Pons (tissue), 1 donor: Measurements from ENCODE around the gene UQCRQ.

Experiments used
- DNase-seq: peaks from one replicate; pipeline ENCODE4 v3.0.0-alpha.2; 2016; ENCODE audit warnings: low spot score

Gene UQCRQ

DNA sequence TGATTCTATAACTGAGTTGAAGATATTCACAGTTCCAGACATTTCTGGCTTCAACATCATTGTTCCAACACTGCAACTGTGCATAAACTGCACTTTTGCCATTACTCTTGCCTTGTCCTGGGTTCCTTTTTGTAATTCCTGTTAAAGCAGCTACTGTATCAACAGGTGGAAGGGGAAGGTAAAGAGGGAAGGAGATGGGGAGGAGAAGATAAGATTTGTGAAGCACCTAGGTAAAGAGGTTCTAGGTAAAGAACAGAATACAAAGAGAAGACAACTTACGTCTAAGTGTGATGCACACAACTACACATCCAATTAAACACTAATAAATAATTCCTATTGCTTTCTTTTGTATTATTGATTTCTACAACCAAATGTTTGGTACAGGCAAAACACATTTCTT, 43.3 kb downstream of the UQCRQ start:
- DNase-seq = no peak

- no peak for DNase-seq
These were observed 49.2 kb downstream of the UQCRQ start for GRCh38 chr5:132915681-132916080.

DNA sequence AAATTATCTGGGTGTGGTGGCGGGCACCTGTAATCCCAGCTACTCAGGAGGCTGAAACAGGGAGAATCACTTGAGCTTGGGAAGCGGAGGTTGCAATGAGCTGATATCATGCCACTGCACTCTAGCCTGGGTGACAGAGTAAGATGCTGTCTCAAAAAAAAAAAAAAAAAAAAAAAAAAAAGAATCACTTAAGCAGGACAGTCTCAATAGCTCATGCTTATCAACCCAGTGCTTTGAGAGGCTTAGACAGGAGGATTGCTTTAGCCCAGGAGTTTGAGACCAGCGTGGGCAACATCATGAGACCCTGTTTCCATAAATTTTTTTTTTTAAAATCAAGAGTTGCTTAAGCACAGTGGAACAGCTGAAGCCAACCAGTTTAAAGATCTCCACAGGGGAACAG, 49.6 kb downstream of the UQCRQ start:
- no peak for DNase-seq
